Osteoblast (primary cell): ENCODE data around the gene GPR61. TPM values are rescaled to one million over a fixed set of nuclear protein-coding genes. Genes with fewer than 3 reads are reported as not detected.
A peak's percentile ranks its signal among the peaks of the same experiment; 100 is the strongest.

Experiments
- DNase-seq: peaks from one replicate; pipeline ENCODE4 v3.0.0; 2011; ENCODE audit warnings: low spot score, mixed read lengths; ENCODE audit not compliant: insufficient read length; ENCODE audit errors: missing footprints
- H2AFZ ChIP-seq: 2 replicates; pipeline ENCODE4 v1.6.0; 2011; ENCODE audit warnings: mild to moderate bottlenecking, low read length
- H3K27ac ChIP-seq: 2 replicates; pipeline ENCODE4 v1.5.1; 2011; ENCODE audit warnings: mild to moderate bottlenecking, low read depth, low read length, moderate library complexity
- H3K27me3 ChIP-seq: 2 replicates; pipeline ENCODE4 v1.6.0; 2012; ENCODE audit warnings: mild to moderate bottlenecking, control low read depth, inconsistent platforms, low read length, moderate library complexity; ENCODE audit not compliant: insufficient read depth
- H3K36me3 ChIP-seq: 2 replicates; pipeline ENCODE4 v1.5.1; 2011; ENCODE audit warnings: mild to moderate bottlenecking, low read length, control low read depth, moderate library complexity; ENCODE audit not compliant: insufficient read depth
- H3K4me1 ChIP-seq: 2 replicates; pipeline ENCODE4 v1.5.1; 2011; ENCODE audit warnings: mild to moderate bottlenecking, low read length, control low read depth, moderate library complexity; ENCODE audit not compliant: insufficient read depth
- H3K4me2 ChIP-seq: 2 replicates; pipeline ENCODE4 v1.6.0; 2011; ENCODE audit warnings: mild to moderate bottlenecking, low read length; ENCODE audit not compliant: insufficient read depth
- H3K4me3 ChIP-seq: fragments of 200-600 bp; sonication (generic); 3 replicates; pipeline ENCODE4 v1.5.1; 2012; ENCODE audit warnings: mild to moderate bottlenecking, low read length, inconsistent platforms; ENCODE audit not compliant: insufficient read depth
- H3K79me2 ChIP-seq: 2 replicates; pipeline ENCODE4 v1.6.0; 2012; ENCODE audit warnings: mild to moderate bottlenecking, low read length, control low read depth, inconsistent platforms; ENCODE audit not compliant: insufficient read depth
- H3K9me3 ChIP-seq: 2 replicates; pipeline ENCODE4 v1.5.1; 2011; ENCODE audit warnings: low read depth, low read length, control low read depth
- H4K20me1 ChIP-seq: 2 replicates; pipeline ENCODE4 v1.6.0; 2012; ENCODE audit warnings: mild to moderate bottlenecking, low read length, control low read depth; ENCODE audit not compliant: insufficient read depth
- total RNA-seq: library from RNA; depleted of rRNA; stranded (reverse); fragments of >200 nt; gene quantifications from 2 replicates; pipeline ENCODE4 v1.2.3, GENCODE V29; 2012
- TF ChIP-seq, protein P1 (sequence below): IDR thresholded peaks from 2 replicates; pipeline ENCODE4 v1.5.1; 2011; ENCODE audit warnings: mild to moderate bottlenecking, low read depth, low read length, moderate library complexity; ENCODE audit errors: extremely low read depth

The GPR61 gene
- total RNA-seq, 1 donor = not detected

DNA sequence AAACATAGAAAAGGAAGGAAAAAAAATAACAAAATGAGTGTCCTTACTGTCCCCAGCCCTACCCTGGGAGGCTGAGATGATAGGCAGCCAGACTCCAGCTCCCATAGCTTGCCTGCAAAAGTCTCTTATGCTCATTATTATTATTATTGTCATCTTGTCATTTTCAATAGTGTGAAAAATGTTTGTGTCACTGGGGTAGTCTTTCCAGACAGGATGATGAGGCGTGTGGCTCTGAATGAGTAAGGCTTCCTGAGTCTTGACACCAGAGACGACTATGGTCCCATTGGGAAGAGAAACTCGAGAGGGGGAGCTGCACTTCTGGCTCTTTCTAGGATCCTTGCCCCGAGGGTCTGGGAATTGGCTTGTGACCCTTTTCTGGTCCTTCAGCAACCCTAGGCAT is 46.9 kb upstream of the GPR61 start:
- peaks cover 29% of the 10 kb centered on the region for H3K36me3 ChIP-seq
- H3K4me1 ChIP-seq = peaks cover 11% of the 10 kb centered on the region
- peak overlapping the region; percentile 99 for H2AFZ ChIP-seq
- H3K9me3 ChIP-seq = no peaks in the 10 kb centered on the region
- H3K27me3 ChIP-seq = no peaks in the 10 kb centered on the region
- H3K79me2 ChIP-seq = peaks cover 32% of the 10 kb centered on the region
- peak; percentile 37 for DNase-seq
- TF ChIP-seq, protein P1, sequence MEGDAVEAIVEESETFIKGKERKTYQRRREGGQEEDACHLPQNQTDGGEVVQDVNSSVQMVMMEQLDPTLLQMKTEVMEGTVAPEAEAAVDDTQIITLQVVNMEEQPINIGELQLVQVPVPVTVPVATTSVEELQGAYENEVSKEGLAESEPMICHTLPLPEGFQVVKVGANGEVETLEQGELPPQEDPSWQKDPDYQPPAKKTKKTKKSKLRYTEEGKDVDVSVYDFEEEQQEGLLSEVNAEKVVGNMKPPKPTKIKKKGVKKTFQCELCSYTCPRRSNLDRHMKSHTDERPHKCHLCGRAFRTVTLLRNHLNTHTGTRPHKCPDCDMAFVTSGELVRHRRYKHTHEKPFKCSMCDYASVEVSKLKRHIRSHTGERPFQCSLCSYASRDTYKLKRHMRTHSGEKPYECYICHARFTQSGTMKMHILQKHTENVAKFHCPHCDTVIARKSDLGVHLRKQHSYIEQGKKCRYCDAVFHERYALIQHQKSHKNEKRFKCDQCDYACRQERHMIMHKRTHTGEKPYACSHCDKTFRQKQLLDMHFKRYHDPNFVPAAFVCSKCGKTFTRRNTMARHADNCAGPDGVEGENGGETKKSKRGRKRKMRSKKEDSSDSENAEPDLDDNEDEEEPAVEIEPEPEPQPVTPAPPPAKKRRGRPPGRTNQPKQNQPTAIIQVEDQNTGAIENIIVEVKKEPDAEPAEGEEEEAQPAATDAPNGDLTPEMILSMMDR = no peak
- peaks cover 13% of the 10 kb centered on the region for H4K20me1 ChIP-seq
- H3K4me2 ChIP-seq = no peak overlapping the region
- H3K4me3 ChIP-seq = no peak overlapping the region
- no peak overlapping the region for H3K27ac ChIP-seq

- Histone ChIP-seq H3K9me3 (no peaks in the 10 kb centered on the region), H3K4me3 (peak overlapping the region; percentile 100), H2AFZ (peak overlapping the region; percentile 99), H4K20me1 (peaks cover 13% of the 10 kb centered on the region), H3K36me3 (peaks cover 31% of the 10 kb centered on the region), H3K4me1 (peaks cover 11% of the 10 kb centered on the region), H3K27ac (no peak overlapping the region), H3K4me2 (peak overlapping the region; percentile 83), H3K79me2 (peaks cover 36% of the 10 kb centered on the region), H3K27me3 (no peaks in the 10 kb centered on the region)
- peak; percentile 86 for DNase-seq
- TF ChIP-seq, protein P1 = no peak
Observed at GRCh38 chr1:109493227-109493626, 46.4 kb upstream of the GPR61 start.

DNA sequence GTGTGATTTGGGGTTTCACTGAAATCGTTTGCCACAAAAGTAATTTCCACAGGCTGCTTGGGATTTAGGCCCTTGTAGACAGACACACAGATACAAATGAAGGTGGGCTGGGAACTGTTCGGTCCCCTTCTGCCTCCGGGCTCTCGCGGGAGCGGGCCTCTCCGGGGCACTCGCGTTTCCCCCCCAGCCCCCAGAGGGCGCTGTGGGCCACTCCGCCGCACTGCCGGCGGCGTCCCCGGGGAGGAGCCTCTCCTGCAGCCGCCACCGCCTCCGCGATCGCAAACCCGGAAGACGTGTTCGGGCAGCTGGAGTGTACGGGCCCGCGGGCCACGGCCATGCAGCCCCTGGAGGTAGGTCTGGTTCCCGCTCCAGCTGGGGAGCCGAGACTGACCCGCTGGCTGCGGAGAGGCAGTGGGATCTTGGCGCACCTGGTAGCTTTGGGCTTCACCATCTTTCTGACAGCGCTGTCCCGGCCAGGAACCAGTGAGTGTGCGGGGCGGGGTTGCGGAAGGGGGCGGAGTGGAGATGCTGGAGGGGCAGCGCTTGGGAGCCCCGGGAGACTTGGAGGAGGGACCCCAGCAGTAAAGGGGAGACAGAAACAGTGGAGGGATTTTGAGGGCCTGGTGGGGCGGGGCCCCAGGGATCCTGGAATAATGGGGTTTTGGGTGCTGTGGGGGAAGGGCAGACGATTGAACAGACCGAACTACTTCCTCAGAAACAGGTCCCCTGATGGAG is 45.7 kb upstream of the GPR61 start, which contains the start of gene CYB561D1:
CYB561D1 (plus strand) TSS at position 290 of the 735 bp plus-strand sequence; CDS start at position 336, 46 bp downstream.
- peak within 1 kb of the TSS; percentile 100 for H3K4me3 ChIP-seq
- H3K9me3 ChIP-seq = no peaks in the 10 kb centered on the region
- peak within 1 kb of the TSS; percentile 25 for H3K27ac ChIP-seq
- H2AFZ ChIP-seq = peak within 1 kb of the TSS; percentile 99
- peak; percentile 99 for DNase-seq
- H3K27me3 ChIP-seq = no peaks in the 10 kb centered on the region
- peaks cover 30% of the 10 kb centered on the region for H3K36me3 ChIP-seq
- peaks cover 15% of the 10 kb centered on the region for H4K20me1 ChIP-seq
- peaks cover 39% of the 10 kb centered on the region for H3K79me2 ChIP-seq
- H3K4me2 ChIP-seq = peak within 1 kb of the TSS; percentile 83
- TF ChIP-seq, protein P1 = peak; percentile 82
- H3K4me1 ChIP-seq = peaks cover 11% of the 10 kb centered on the region

GRCh38 chr1:109495738-109496137 is 43.9 kb upstream of the GPR61 start:
- Histone ChIP-seq H2AFZ (no peak overlapping the region), H3K79me2 (peaks cover 41% of the 10 kb centered on the region), H3K4me3 (no peak overlapping the region), H3K4me1 (peaks cover 11% of the 10 kb centered on the region), H4K20me1 (peaks cover 20% of the 10 kb centered on the region), H3K9me3 (no peaks in the 10 kb centered on the region), H3K4me2 (no peak overlapping the region), H3K27me3 (no peaks in the 10 kb centered on the region), H3K27ac (no peak overlapping the region), H3K36me3 (peaks cover 34% of the 10 kb centered on the region)
- no peak for DNase-seq
- TF ChIP-seq, protein P1 = no peak
